HG02870 (cell line): ENCODE results near the gene SRP68.
"Not testable (repeated sequence)": the region's sequence is repeated elsewhere in the genome, so short reads cannot be mapped to it uniquely, and the experiment has no call there.

ENCODE experiments used
- ATAC-seq: cut with Tn5 transposase; IDR thresholded peaks from one replicate; pipeline ENCODE4 v1.9.1; 2021; ENCODE audit warnings: mild to moderate bottlenecking, moderate library complexity; ENCODE audit not compliant: unreplicated experiment

Gene SRP68

DNA sequence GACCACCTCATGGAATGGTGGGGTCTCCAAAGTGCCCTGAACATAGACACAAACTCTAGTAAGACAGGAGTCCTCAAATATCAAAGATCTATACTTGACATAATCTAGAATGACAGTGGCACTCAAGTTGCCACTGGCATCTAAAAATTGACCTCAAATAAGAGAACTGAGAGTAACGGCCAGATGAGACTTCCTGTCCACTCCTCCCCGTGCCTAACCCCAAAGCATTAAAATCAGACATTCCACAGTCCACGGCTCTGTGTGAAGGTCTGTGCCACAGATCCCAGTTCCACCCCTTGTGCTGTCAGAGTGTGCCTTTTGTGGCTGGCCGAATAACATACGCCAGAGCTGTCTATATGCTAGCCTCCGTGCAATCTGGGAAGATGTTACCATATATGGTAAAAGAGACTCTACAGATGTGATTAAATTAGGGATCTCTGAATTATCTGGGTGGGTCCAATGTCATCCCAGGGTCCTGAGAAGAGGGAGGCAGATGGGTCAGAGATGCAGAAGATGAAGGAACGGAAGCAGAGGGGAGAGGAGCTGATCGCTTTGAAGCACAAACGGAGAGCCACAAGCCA, 24.2 kb downstream of the SRP68 start:
- no peak for ATAC-seq

DNA sequence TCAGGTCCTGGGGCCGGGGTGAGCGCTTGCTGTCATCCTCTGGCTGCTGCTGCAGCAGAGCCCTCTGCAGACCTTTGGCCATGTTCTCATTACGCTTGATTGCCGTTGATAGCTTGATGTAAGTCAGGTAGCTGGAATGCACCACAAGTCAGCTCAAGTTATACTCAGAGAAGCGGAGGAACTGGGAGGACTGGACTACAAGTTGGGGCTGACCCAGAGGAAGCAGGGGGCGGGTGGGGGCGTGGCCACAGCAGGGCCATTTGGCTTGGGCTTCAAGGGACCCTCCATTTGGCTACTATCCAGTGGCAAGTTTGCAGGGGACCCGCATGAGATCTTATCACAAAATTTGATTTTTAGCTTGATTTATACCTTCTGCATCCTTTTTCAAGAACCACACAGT, 26.3 kb downstream of the SRP68 start:
- ATAC-seq: no peak

GRCh38 chr17:76044475-76045007, 27.8 kb downstream of the SRP68 start:
- ATAC-seq: not testable (repeated sequence)

GRCh38 chr17:76042868-76043267, 29.4 kb downstream of the SRP68 start:
- not testable (repeated sequence) for ATAC-seq

GRCh38 chr17:76040376-76040775, 31.9 kb downstream of the SRP68 start:
- ATAC-seq: no peak

DNA sequence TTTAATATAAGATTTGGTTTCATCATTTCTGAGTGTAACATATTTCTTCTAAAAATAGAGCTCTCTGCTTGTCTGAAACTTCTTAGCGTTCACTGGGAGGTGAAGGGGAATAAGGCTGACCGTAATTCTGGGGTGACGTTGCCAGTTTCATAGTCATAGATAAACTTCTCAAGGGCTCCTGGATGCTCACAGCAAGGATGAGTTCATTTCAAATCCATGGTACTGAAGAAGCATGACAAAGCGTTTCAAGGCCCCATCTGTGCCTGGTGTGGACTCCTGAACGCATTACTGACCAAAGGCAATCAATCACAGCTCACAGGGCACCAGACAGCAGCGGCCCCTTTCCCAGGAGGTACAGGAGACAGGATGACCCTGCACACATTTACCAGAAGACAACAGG, 33.2 kb downstream of the SRP68 start:
- no peak for ATAC-seq

DNA sequence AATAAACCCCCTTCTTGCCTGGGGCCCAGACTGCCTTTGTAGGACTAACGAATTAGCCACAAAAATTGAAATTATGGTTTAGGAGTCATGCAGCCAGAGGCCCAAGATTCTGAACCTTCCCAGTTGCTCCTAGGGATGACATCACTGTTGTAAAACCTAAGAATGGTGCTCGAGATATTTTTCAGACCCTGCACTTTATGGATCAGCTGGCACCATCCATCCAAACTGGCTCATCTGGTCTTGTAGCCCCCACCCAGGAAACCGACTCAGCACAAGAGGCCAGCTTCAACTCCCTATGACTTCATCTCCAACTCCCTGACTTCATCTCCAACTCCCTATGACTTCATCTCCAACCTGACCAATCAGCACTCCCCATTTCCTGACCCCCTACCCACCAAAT, 34.3 kb downstream of the SRP68 start:
- no peak for ATAC-seq

DNA sequence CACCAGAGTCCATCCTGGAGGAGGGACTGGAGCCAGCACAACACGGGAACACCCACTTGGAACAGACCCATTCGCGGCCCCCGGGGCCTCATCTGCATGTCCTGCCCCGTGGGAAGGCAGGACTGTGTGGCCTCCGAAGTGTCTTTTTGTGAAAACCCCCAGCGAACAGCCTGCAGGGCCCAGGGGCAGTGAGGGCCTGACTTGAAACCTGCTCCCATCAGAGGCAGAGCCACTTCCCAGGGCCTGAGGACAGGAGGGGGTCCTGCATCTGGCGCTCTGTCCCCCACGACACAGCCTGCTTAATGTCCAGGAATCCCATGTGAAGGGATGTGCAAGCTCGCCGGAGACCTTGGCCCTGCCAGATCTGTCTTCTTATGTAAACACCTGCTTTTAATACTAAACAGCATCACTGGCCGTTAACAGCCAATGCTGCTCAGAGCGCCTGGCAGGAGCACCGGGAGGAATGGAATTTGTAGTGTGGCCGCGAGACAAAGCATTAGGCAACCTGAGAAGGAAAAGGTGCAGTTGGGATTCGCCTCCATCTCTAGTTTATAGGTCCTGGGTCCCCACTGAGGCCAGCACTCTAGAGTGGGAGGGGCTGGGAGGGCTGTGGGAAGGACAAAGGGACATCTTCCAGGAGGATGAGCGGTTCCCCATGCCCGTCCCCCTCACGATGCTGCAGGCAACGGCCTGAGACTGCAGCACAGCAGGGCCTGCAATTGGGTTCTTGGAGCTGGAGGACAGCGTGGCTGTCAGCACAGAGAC, 35.6 kb downstream of the SRP68 start:
- no peak for ATAC-seq

- ATAC-seq: no peak
These were observed 37.6 kb downstream of the SRP68 start for GRCh38 chr17:76034428-76035350.

DNA sequence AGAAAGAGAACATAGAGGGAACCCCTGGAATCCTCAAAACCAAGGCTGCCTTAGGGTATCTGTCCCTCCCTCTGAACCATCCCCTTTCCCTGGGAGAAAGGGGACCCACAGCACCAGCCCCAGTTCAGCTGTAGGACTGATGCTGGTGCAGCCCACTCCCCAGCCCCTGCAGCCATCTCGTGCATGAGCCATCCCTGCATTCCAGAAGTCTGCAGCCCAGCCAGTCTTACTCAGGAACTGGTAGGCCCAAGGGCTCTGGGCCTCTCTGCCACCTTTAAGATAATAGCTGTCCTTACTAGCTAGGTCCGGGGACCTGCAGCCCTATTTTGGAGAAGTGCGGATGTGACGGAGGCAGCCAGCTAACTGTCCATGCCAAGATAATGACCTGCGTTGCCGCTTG, 39.2 kb downstream of the SRP68 start:
- no peak for ATAC-seq

DNA sequence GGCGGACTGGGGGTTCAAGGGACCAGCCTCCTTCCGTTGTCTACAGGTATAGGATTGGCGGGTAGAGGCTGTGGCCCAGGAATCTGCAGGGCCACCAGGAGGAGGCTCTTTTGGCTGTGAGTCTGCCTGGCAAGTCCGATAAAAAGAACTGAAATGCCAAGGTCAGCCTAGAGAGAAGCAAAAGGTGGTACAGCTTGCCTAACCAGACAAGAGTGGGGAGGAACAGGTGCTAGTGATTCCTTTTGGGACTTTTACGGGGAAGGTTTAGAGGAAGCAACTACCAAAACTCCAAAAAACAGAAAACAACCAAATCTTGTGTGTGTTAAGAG, 39.6 kb downstream of the SRP68 start:
- ATAC-seq: no peak

DNA sequence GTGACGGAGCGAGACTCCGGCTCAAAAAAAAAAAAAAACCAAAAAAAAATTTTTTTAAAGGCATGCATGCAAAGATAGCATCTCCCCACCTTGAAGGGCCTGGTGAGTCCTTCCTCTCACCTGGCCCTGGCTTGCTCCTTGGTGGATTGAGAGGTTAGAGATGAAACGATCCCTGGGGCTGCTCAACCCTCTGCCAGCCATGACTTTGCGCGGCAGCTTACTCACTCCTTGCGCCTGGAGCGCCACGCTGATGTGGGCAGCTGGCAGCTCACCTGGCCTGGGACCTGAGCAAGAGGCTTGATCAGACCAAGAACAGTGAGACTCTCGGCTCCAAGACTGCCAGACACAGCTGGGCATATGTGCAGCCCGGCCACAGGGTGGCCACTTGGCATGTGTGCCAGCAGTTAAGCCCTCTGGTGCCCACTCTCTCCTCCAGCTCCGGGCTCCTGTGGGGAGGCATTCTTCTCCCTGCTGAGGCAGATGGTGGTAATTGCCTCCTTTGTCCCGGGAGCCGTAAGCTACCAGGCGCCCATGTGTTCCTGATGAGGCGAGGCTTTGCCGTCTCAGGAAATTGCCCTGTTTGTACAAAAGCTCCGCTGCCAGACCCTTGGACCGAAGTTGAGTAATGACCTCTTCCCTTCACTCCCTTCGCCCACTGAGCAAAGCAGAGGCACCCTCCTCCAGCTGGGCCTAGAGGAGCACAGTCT, 40.1 kb downstream of the SRP68 start:
- ATAC-seq: no peak

GRCh38 chr17:76027159-76027839, 45.0 kb downstream of the SRP68 start, which contains the start of gene EVPL:
EVPL (minus strand) TSS chr17:76027306; CDS start chr17:76027198, 108 bp downstream.
- ATAC-seq: no peak

DNA sequence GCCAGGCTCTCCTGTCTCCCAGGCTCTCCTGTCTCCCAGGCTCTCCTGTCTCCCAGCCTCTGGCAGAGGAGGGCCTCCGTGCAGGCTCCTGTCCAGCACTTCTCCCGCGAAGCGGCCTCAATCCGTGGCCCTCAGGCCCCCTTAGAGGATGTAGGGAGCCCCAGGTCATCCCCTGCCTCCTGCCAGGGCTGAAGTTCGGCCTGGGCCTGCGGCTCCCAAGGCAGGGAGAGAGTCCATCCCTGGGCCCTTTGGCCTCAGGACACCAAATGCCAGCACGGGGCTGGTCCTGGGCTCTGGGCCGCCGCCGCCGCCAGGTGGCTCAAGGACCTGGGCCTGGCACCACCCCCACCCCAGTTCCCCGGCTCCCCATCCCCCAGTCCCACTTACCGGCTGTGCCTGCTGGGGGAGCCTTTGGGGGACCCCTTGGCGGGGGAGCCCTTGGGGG, 45.6 kb downstream of the SRP68 start:
- ATAC-seq: no peak

DNA sequence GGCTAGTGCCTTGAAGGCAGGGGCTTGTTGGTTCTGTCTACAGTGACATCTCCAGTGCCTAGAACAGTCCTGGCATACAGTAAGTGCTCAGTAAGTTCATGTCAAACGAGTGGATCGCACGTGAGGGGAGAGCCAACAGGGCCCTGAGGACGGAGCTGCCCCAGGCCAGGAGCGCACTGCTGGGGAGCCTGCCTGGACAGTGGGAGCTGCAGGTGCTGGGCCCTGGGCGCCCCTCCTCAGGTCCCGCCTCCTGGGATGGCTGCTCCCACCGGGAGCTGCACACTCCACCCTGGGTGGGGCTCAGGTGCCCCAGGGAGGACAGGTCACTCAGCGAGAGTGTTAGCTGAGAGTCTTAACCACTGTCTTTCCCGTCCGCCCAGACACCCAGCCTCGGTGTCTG, 47.0 kb downstream of the SRP68 start:
- no peak for ATAC-seq

GRCh38 chr17:76024353-76024752, 48.0 kb downstream of the SRP68 start:
- no peak for ATAC-seq

- no peak for ATAC-seq
These were observed 48.4 kb downstream of the SRP68 start for GRCh38 chr17:76023900-76024237.

- ATAC-seq: no peak
These were observed 49.1 kb downstream of the SRP68 start for GRCh38 chr17:76022973-76023899.

DNA sequence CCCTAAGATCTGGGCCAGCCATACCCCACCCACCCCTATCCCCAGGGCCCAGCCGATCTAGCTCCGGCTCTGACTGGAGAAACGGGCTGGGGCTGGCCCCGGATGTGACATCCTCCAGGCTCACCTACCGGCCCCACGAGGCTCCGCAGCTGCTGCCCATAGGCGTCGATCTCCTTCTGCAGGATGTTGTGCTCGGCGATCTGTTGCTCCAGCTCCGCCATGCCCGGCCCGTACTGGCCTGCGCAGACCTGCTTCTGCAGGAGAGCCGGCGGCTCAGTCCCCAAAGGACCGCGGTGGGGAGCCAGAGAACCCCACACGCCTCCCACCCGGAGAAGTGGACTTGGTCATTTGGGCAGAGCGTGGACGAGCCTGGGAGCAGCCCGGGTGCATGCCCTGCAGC, 50.0 kb downstream of the SRP68 start:
- no peak for ATAC-seq
